ENCODE measurements around the gene ZFR. TPM values are rescaled to one million over a fixed set of nuclear protein-coding genes. Genes with fewer than 3 reads are reported as not detected.
A peak's percentile ranks its signal among the peaks of the same experiment; 100 is the strongest.
"Not testable (repeated sequence)": the region's sequence is repeated elsewhere in the genome, so short reads cannot be mapped to it uniquely, and the experiment has no call there.

Gene ZFR
- total and polyA plus RNA-seq, 8 donors, result 21.8 to 110 (median 48.5) TPM

DNA sequence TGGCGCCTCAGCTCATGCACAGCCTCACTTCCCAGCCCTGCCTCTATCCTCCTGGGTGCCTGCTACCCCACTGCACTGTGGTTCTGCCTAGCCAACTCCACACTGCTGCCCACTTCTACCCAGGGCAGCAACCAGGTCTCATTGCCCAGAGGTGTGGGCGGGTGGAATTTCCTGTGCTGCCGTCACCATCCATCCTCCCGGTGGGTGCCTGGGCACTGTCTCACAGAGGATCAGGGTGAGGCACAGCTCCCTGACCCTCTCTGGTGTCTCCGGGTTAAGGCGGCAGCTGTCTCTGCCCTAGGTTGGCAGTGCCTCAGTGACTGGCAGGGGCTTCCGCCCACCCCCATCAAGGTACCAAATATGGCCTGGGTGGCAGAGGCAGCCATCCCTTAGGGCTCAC is 127.5 kb downstream of the ZFR start:
- H3K36me3 ChIP-seq, result no peaks in the 10 kb centered on the region
- DNase-seq, result no peak
- no peaks in the 10 kb centered on the region for H3K27me3 ChIP-seq
- H3K4me1 ChIP-seq, result peaks cover 4 to 15% (median 8%) of the 10 kb centered on the region in 4 donors
- H3K4me3 ChIP-seq, result no peak overlapping the region
- H3K9me3 ChIP-seq, result peaks cover 0 to 7% (median 6%) of the 10 kb centered on the region in 4 donors
- WGBS, 5 donors, result 77 to 90% (median 87%) methylated on average over 2 to 7 of the region's 7 CpGs
- H3K27ac ChIP-seq, result peak overlapping the region in 3 of 5 donors; percentile 10 to 93 (median 17)
- TF ChIP-seq POLR2A (IDR thresholded peaks at IDR 0.05), result no peak
- no peak for TF ChIP-seq EP300 (IDR thresholded peaks at IDR 0.05)
- TF ChIP-seq, protein P1, sequence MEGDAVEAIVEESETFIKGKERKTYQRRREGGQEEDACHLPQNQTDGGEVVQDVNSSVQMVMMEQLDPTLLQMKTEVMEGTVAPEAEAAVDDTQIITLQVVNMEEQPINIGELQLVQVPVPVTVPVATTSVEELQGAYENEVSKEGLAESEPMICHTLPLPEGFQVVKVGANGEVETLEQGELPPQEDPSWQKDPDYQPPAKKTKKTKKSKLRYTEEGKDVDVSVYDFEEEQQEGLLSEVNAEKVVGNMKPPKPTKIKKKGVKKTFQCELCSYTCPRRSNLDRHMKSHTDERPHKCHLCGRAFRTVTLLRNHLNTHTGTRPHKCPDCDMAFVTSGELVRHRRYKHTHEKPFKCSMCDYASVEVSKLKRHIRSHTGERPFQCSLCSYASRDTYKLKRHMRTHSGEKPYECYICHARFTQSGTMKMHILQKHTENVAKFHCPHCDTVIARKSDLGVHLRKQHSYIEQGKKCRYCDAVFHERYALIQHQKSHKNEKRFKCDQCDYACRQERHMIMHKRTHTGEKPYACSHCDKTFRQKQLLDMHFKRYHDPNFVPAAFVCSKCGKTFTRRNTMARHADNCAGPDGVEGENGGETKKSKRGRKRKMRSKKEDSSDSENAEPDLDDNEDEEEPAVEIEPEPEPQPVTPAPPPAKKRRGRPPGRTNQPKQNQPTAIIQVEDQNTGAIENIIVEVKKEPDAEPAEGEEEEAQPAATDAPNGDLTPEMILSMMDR (IDR thresholded peaks at IDR 0.05), result no peak
- no peak for TF ChIP-seq POLR2AphosphoS5 (IDR thresholded peaks at IDR 0.05)
- intact Hi-C loops (cut with DNase I; ENCODE audit: low total_unique reads), result no loop called here

DNA sequence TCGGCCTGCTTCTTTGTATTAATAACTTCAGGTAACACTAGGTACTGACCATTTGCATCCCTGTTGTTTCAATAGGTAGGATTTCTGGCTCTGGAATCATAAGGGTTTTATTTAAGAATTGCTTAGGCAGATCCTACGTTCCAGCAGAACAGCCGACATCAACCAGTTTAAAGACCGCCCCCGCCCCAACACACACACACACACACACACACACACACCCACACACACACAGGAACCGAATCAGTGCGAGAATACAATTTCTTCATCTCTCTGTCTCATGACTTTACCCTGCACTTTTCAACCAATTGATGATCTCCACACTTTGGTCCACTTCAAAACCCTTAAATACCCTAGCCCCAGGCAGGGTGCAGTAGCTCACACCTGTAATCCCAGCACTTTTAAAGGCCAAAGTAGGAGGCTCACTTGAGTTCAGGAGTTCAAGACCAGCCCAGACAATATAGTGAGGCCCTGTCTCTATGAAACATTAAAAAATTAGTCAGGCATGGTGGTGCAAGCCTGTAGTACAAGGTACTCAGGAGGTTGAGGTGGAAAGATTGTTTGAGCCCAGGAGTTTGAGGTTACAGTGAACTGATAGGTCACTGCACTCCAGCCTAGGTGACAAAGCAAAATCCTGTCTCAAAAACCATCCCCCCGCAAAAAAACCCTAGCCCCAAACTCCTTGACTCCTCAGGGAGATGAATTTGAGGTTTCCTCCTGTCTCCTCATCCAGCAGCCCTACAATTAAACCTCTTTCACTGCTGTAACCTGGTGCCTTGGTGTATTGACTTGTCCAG is 129.1 kb downstream of the ZFR start:
- H3K27ac ChIP-seq, result peak overlapping the region; percentile 63 to 100 (median 93)
- H3K36me3 ChIP-seq, result no peaks in the 10 kb centered on the region
- peaks cover 19 to 32% (median 23%) of the 10 kb centered on the region in 4 donors for H3K4me1 ChIP-seq
- 31 to 67% (median 40%) methylated on average over 8 of the region's 8 CpGs for WGBS, 5 donors
- H3K9me3 ChIP-seq, result no peaks in the 10 kb centered on the region
- no peak for DNase-seq
- intact Hi-C loops (cut with DNase I; ENCODE audit: low total_unique reads), result no loop called here
- TF ChIP-seq POLR2A (IDR thresholded peaks at IDR 0.05), result no peak
- TF ChIP-seq, protein P1 (IDR thresholded peaks at IDR 0.05), result no peak
- TF ChIP-seq EP300 (IDR thresholded peaks at IDR 0.05), result no peak
- no peak for TF ChIP-seq POLR2AphosphoS5 (IDR thresholded peaks at IDR 0.05)
- no peak overlapping the region for H3K4me3 ChIP-seq
- no peaks in the 10 kb centered on the region for H3K27me3 ChIP-seq

DNA sequence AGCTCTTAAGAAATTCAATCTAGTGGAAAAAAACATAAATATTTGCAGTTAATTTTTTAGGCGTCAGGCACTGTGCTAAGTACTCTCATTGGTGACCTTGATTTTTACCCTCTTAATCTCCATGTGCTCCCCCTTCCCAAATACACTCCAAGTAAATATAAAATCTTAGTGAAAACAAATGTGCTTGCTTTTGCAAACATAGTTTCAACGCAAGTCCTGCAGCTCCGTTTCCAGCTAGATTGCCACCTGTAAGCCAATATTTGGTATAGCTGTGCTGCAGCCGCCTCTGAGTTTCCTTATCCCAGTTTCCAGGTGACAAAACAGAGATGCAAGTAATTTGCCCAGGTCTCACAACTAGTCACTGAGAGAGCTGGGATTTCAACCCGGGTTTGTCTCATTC is 129.9 kb downstream of the ZFR start:
- Histone ChIP-seq H3K27me3 (no peaks in the 10 kb centered on the region), H3K27ac (peak overlapping the region; percentile 14 to 100 (median 93)), H3K4me1 (peaks cover 26 to 39% (median 29%) of the 10 kb centered on the region in 4 donors), H3K36me3 (no peaks in the 10 kb centered on the region), H3K4me3 (no peak overlapping the region), H3K9me3 (no peaks in the 10 kb centered on the region)
- intact Hi-C loops (cut with DNase I; ENCODE audit: low total_unique reads), result no loop called here
- DNase-seq, result peak; percentile 60 to 64
- 21 to 52% (median 43%) methylated on average over 5 of the region's 5 CpGs for WGBS, 5 donors
- TF ChIP-seq EP300 (IDR thresholded peaks at IDR 0.05), result no peak
- TF ChIP-seq POLR2A (IDR thresholded peaks at IDR 0.05), result no peak
- TF ChIP-seq POLR2AphosphoS5 (IDR thresholded peaks at IDR 0.05), result peak in 1 of 3 donors; percentile 17

DNA sequence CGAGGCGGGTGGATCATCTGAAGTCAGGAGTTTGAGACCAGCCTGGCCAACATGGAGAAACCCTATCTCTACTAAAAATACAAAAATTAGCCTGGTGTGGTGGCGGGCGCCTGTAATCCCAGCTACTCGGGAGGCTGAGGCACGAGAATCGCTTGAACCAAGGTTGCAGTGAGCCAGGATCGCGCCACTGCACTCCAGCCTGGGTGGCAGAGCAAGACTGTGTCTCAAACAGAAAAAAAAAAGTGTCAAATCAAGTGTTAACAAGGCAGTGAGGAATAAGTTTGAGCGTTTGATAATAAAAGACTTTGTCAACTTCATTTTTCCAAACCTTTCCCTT is 130.4 kb downstream of the ZFR start:
- intact Hi-C loops (cut with DNase I; ENCODE audit: low total_unique reads); DNase-seq; H3K9me3 ChIP-seq; H3K27me3 ChIP-seq; H3K4me3 ChIP-seq; H3K36me3 ChIP-seq: not testable (repeated sequence)
- peaks cover 25 to 45% (median 34%) of the 10 kb centered on the region in 4 donors for H3K4me1 ChIP-seq
- H3K27ac ChIP-seq, result peak overlapping the region; percentile 86 to 100 (median 93)
- 23 to 63% (median 44%) methylated on average over 10 of the region's 10 CpGs for WGBS, 5 donors

DNA sequence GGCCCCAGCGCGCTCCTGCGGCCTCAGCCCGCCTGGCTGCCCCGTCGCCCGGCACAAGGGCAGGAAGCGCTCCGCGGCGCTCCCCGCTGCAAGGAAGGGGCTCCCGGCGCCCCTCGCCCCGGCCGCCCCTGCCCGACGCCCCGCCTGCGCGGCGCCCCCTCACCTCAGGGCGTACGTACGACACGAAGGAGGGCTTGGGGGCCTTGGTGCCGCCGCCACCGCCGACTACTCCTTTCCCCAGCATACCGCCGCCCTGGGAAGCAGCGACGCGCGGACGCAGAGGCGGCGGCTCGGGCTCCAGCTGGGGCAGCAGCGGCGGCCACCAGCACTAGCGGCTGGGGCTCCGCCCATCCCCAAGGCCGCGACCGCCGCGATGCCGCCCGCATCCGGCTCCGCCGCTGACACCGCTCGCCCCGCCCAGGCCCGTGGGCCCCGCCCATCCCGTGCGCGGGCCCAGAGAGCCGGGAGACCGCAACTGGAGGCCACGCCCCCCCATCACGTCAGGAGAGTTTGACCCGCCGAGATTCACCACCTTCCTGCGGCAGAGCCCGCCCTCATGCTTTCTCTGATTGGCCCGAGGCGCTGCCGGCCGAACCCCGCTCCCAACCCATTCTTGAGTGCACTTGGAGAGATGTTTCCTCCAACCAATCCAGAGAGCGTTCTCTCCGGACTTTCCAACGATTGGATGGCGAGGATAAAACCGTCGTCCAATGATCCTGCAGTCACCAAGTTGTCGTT is 131.8 kb downstream of the ZFR start, which contains the start of gene MTMR12:
MTMR12 (minus strand) TSS at position 345 of the 738 bp plus-strand sequence; CDS start at position 244, 101 bp downstream.
- intact Hi-C loops (cut with DNase I; ENCODE audit: low total_unique reads), result no loop called here

More for the DNA sequence above, 131.8 kb downstream of the ZFR start, which contains the start of gene MTMR12:
- peak; percentile 100 for DNase-seq
- Histone ChIP-seq H3K4me3 (peak within 1 kb of the TSS; percentile 79 to 95 (median 88)), H3K4me1 (peaks cover 35 to 58% (median 47%) of the 10 kb centered on the region in 4 donors), H3K27me3 (no peaks in the 10 kb centered on the region), H3K9me3 (no peaks in the 10 kb centered on the region), H3K36me3 (no peaks in the 10 kb centered on the region), H3K27ac (peak within 1 kb of the TSS; percentile 98 to 100 (median 99))
- TF ChIP-seq, protein P1 (IDR thresholded peaks at IDR 0.05), result no peak
- TF ChIP-seq POLR2AphosphoS5 (IDR thresholded peaks at IDR 0.05) (peak in 2 of 3 donors; percentile 89 to 92), POLR2A (IDR thresholded peaks at IDR 0.05) (peak in 1 of 4 donors; percentile 42)
- 0 to 1% (median 0%) methylated on average over 18 to 83 of the region's 83 CpGs for WGBS, 5 donors

Data from stomach (tissue), 9 donors.